ENCODE results near the gene PRDM10. TPM values are rescaled to one million over a fixed set of nuclear protein-coding genes. Genes with fewer than 3 reads are reported as not detected.

Gene PRDM10
- total RNA-seq, 4 donors from 2014 or later, result 5.1 to 8.6 (median 7.6) TPM

GRCh38 chr11:129980086-129980485 is 22.5 kb downstream of the PRDM10 start:
- no peaks in the 10 kb centered on the region for H3K9me3 ChIP-seq
- no peaks in the 10 kb centered on the region for H3K27me3 ChIP-seq
- 87% methylated on average over 8 of the region's 8 CpGs for WGBS
- H3K27ac ChIP-seq (replicated peaks in 1 of 4), result no peak overlapping the region
- no peak overlapping the region for H3K4me3 ChIP-seq
- intact Hi-C loops (cut with DNase I), result no loop called here
- H3K4me1 ChIP-seq, result no peaks in the 10 kb centered on the region
- H3K36me3 ChIP-seq, result no peaks in the 10 kb centered on the region
- no peak for DNase-seq (ENCODE audit: extremely low spot score)
- TF ChIP-seq POLR2A (IDR thresholded peaks at IDR 0.05; ENCODE audit: low read depth) (no peak), EP300 (IDR thresholded peaks at IDR 0.05) (no peak), POLR2AphosphoS5 (IDR thresholded peaks at IDR 0.05) (no peak), CTCF (IDR thresholded peaks at IDR 0.05) (no peak)

GRCh38 chr11:129979046-129979605 is 23.5 kb downstream of the PRDM10 start:
- intact Hi-C loops (cut with DNase I), result no loop called here
- no peaks in the 10 kb centered on the region for H3K27me3 ChIP-seq
- H3K36me3 ChIP-seq, result no peaks in the 10 kb centered on the region
- WGBS, result 83% methylated on average over 5 of the region's 7 CpGs
- no peaks in the 10 kb centered on the region for H3K9me3 ChIP-seq
- H3K4me3 ChIP-seq, result no peak overlapping the region
- TF ChIP-seq CTCF (IDR thresholded peaks at IDR 0.05), result no peak
- no peak for TF ChIP-seq POLR2A (IDR thresholded peaks at IDR 0.05; ENCODE audit: low read depth)
- no peak for TF ChIP-seq POLR2AphosphoS5 (IDR thresholded peaks at IDR 0.05)
- no peak for TF ChIP-seq EP300 (IDR thresholded peaks at IDR 0.05)
- no peak overlapping the region for H3K27ac ChIP-seq (replicated peaks in 1 of 4)
- H3K4me1 ChIP-seq, result peaks cover 0 to 2% (median 0%) of the 10 kb centered on the region in 4 donors
- no peak for DNase-seq (ENCODE audit: extremely low spot score)

- no peak for DNase-seq (ENCODE audit: extremely low spot score)
- Histone ChIP-seq H3K27ac (replicated peaks in 1 of 4) (no peak overlapping the region), H3K4me3 (no peak overlapping the region), H3K9me3 (no peaks in the 10 kb centered on the region), H3K36me3 (no peaks in the 10 kb centered on the region), H3K27me3 (no peaks in the 10 kb centered on the region), H3K4me1 (peaks cover 0 to 8% (median 1%) of the 10 kb centered on the region in 4 donors)
- intact Hi-C loops (cut with DNase I), result no loop called here
- TF ChIP-seq POLR2AphosphoS5 (IDR thresholded peaks at IDR 0.05) (no peak), EP300 (IDR thresholded peaks at IDR 0.05) (no peak), POLR2A (IDR thresholded peaks at IDR 0.05; ENCODE audit: low read depth) (no peak), CTCF (IDR thresholded peaks at IDR 0.05) (no peak)
- WGBS, result 94% methylated on average over 6 of the region's 6 CpGs
Observed at GRCh38 chr11:129978447-129978846, 24.2 kb downstream of the PRDM10 start.

- DNase-seq (ENCODE audit: extremely low spot score), result no peak
- no peaks in the 10 kb centered on the region for H3K9me3 ChIP-seq
- no peaks in the 10 kb centered on the region for H3K27me3 ChIP-seq
- no peak overlapping the region for H3K4me3 ChIP-seq
- WGBS, result 85% methylated on average over 6 of the region's 6 CpGs
- H3K4me1 ChIP-seq, result peaks cover 0 to 8% (median 3%) of the 10 kb centered on the region in 4 donors
- H3K27ac ChIP-seq (replicated peaks in 1 of 4), result no peak overlapping the region
- TF ChIP-seq EP300 (IDR thresholded peaks at IDR 0.05) (no peak), POLR2AphosphoS5 (IDR thresholded peaks at IDR 0.05) (no peak), CTCF (IDR thresholded peaks at IDR 0.05) (no peak), POLR2A (IDR thresholded peaks at IDR 0.05; ENCODE audit: low read depth) (no peak)
- no peaks in the 10 kb centered on the region for H3K36me3 ChIP-seq
- intact Hi-C loops (cut with DNase I), result no loop called here
Observed at GRCh38 chr11:129976328-129976727, 26.3 kb downstream of the PRDM10 start.

GRCh38 chr11:129975543-129975942 is 27.1 kb downstream of the PRDM10 start:
- 100% methylated on average over 2 of the region's 2 CpGs for WGBS
- peaks cover 0 to 8% (median 3%) of the 10 kb centered on the region in 4 donors for H3K4me1 ChIP-seq
- H3K27me3 ChIP-seq, result no peaks in the 10 kb centered on the region
- no peak overlapping the region for H3K27ac ChIP-seq (replicated peaks in 1 of 4)
- TF ChIP-seq POLR2A (IDR thresholded peaks at IDR 0.05; ENCODE audit: low read depth) (no peak), EP300 (IDR thresholded peaks at IDR 0.05) (no peak), CTCF (IDR thresholded peaks at IDR 0.05) (no peak), POLR2AphosphoS5 (IDR thresholded peaks at IDR 0.05) (no peak)
- no peak for DNase-seq (ENCODE audit: extremely low spot score)
- no peaks in the 10 kb centered on the region for H3K36me3 ChIP-seq
- H3K4me3 ChIP-seq, result no peak overlapping the region
- no peaks in the 10 kb centered on the region for H3K9me3 ChIP-seq
- intact Hi-C loops (cut with DNase I), result no loop called here
